Fibroblast of mammary gland (primary cell): ENCODE data around the gene BTBD9.

Experiments used
- DNase-seq: peaks from one replicate; pipeline ENCODE4 v3.0.0-alpha.2; 2010; ENCODE audit warnings: low read depth
- H3K4me3 ChIP-seq: 2 replicates; pipeline ENCODE4 v1.5.1; 2011; ENCODE audit warnings: low read depth, mild to moderate bottlenecking, low read length, moderate library complexity; ENCODE audit not compliant: control insufficient read depth
- CTCF ChIP-seq: conservative IDR thresholded peaks from 2 replicates; pipeline ENCODE4 v1.5.1; 2011; ENCODE audit warnings: low read depth, low read length, inconsistent platforms; ENCODE audit not compliant: control insufficient read depth, insufficient read depth

Gene BTBD9

GRCh38 chr6:38209371-38210260, 430.1 kb downstream of the BTBD9 start:
- TF ChIP-seq CTCF, result no peak

DNA sequence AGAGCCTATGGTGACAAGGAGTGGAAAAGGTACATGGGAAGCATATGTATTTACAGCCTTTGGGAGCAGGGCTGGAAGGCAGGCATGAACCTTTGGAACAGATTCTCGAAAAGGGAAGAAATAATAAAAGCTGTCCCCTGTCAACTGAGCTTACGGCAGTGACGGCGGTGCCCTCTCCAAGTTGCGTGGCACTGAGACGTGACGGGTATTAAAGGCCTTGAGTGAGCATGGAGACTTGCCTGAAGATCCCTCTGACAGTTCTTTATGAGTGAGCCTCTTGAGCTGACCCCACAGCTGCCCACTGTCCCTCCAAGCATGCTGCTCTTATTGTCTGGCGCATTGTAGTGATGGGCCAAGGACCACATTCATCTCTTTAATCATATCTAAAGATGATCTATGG, 431.7 kb downstream of the BTBD9 start:
- no peak for DNase-seq

More at GRCh38 chr6:38209371-38210260, 430.1 kb downstream of the BTBD9 start:
- H3K4me3 ChIP-seq, result no peak overlapping the region
- no peak for DNase-seq

DNA sequence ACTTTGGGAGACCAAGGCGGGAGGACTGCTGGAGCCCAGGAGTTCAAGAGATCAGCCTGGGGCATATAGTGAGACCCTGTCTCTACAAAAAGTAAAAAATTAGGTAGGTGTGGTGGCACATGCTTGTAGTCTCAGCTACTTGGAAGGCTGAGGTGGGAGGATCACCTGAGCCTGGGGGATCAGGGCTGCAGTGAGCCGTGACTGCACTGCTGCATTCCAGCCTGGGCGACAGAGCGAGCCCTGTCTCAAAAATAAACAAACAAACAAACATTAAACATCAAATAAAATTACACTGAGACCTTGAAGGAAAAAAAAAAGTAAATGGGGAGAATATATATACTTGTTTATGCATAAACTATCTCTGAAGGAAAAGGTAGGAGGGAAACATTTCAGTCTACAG, 432.4 kb downstream of the BTBD9 start:
- H3K4me3 ChIP-seq, result no peak overlapping the region
- no peak for DNase-seq
- no peak for TF ChIP-seq CTCF

More for the DNA sequence above, 431.7 kb downstream of the BTBD9 start:
- no peak overlapping the region for H3K4me3 ChIP-seq
- TF ChIP-seq CTCF, result no peak

- no peak for DNase-seq
- TF ChIP-seq CTCF, result no peak
- H3K4me3 ChIP-seq, result no peak overlapping the region
These were observed 441.5 kb downstream of the BTBD9 start for GRCh38 chr6:38198219-38198618.

DNA sequence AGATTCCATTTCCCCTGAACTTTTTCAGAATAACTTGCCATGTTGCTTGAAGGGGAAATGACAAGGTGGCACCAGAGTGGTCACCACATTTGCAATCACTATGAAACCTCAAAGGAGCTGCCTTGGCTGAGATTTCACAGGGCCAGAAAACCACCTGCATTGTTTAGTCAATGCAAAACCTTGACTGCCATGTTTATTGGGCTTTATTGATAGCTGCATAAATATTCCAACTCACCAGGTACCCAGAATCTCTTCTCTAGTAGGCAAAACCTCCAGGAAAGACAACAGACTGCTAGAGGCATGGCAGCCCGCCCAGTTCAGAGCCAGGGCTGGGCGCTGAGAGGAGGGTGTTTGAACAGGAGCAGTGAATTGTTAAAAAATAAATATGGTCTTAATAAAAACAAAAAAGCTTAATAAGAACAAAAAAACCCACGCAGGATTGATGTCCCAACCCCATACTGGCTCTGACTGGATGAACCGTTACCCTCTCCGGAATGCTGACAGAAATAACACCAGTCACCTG, 444.6 kb downstream of the BTBD9 start:
- no peak for TF ChIP-seq CTCF
- DNase-seq, result no peak
- no peak overlapping the region for H3K4me3 ChIP-seq

DNA sequence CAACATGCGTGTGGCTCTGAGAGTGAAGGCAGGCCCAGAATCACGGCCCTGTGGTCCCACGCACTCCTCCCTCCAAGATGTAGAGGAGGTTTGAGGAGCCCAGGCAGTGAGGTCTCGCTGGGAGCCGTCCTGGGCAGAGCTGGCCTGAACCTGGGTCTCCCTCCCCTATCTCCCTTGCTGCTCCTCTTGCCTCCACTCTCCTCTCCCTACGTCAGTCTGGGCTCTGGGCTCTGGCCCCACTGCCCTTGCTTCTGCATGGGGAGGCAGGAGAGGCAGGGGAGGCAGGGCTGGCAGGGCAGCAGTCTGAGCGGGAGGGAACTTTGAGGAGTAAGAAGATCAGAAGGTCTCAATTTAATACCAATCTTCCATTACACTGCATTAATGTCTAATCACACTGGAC, 445.1 kb downstream of the BTBD9 start:
- no peak for TF ChIP-seq CTCF
- no peak overlapping the region for H3K4me3 ChIP-seq
- DNase-seq, result no peak
